NCI-H526 (cell line): ENCODE data around the gene ABTB2.
A peak's percentile ranks its signal among the peaks of the same experiment; 100 is the strongest.

ENCODE experiments used
- DNase-seq, 2 experiments: peaks; one replicate each; lab custom pipeline; 2025; lab: John Stamatoyannopoulos, UW

Gene ABTB2

DNA sequence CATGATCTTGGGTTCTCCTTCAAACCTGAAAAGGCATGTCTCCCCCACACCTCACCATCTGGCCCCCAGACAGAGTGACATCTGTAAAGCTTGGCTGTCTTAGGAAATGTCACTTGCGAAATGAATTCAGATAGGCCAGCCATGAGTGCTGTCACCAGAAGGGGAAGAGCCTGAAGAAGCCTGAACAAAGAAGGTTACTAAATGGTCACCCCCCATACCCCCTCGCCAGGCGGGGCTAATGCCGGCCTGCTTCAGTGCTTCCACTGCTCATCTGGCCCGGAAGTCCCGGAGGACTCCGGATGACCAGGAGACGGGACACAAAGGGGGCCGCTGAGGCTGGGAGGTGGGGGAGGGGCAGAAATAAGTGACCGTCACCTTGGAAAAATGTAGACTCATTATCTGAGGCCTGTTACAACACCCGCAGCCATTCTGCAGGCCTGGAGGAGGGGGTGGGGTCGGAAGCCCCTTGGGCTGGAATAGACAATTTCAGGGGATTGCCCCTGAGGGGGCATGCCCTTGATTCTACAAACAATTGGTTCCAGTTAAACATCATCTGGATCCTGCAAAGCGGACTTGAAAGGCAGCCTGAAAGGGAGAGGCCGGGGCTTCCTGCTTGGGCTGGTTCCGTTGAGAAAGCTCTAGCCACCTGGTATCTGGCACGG is 209.2 kb downstream of the ABTB2 start:
- DNase-seq, result no peak

DNA sequence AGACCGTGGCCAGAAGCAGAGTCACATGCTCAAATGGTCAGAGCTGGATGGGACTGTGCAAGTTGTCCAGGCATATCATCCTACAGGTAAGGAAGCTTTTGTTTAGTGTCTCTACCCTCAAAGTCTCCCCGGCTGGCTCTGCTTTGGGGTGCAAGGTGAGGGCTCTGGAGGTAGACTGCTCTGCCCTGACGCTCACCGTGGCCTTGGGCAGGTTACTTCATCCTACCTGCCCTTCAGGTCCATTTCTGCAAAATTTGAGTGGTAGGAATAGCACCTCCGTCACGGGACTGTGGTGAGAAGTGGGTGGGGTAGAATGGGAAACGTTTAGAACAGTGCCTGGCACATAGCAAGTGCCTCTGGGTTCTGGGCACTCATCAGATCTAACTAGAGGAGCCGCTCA is 210.2 kb downstream of the ABTB2 start:
- DNase-seq, result no peak

DNA sequence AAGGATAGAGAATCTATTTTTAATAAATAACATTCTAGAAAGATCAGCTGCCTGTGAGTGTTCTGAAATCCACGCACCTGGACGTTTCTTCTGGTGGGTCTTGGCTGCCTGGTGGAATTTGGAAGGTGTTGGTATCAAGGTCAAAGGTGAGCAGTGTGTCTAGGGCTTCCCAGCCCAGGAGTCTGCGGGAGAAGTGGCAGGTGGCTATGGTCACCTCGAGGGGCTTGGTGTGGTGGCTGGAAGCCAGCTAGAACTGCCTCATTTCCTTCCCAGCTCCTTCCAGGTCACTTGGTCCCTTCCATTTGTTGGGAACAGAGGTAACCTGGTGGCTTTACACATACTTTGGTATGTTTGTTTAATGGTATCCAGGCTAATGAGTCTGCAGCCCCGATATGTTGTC is 210.9 kb downstream of the ABTB2 start:
- no peak for DNase-seq

DNA sequence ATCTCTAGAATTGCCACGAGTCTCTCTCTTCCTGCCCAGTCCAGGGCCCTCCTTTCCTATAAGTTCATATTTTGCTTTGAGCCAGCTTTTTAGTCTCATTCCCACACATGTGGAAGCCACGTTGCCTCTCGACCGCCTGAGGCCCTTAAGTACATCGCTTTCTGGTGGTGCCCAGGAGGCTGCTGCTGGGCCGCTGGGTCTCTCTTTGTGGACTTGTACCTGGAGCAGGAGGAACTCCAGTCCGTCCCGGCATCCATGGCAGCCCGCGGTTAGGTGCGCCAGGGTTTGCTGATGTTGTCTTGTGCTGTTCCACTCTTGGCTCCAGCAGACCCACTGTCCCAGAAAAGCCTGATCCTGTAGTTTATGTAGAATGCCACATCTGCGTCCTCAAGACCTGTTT is 211.4 kb downstream of the ABTB2 start:
- DNase-seq, result no peak

DNA sequence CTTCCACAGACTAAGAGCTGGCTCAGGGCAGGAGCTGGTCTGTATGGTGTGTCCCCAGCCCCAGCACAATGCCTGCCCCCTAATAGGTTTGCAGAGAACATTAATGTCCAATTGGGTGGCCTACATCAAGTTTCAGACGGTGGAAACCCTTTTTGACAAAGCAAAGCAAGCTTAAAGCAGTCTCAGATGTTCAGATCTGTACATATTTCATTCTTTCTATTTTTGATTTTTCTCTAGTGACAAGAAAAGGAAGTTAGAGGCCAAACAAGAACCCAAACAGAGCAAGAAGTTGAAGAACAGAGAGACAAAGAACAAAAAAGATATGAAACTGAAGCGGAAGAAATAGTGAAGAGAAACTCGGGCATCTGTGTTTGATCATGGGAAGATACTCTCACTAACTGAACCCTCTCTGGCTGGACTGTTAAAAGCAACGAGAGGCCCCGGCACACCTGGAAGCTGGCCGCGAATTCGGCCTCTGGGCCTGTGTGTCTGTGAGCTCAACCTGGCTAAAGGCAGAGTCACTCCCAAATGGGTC is 211.9 kb downstream of the ABTB2 start:
- DNase-seq, result no peak

DNA sequence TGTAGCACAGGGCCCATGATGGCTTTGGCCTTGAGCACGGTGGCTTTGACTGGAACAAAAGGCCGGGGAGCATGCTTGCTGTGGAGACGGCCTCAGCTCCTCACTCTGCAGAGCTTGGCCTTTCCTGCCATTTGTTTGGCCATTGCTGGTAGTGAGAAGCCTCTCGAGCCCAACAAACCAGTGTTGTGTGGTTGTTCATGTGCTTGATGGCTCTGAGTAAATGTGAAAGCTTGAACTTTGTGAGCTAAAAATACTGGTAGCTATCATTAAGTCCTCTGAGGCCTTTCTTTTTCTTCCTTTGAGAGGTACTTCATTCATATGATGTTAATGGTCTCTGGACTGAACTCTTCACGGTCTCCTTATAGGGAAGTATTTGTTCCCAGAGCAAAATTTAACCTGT is 212.7 kb downstream of the ABTB2 start:
- no peak for DNase-seq

DNA sequence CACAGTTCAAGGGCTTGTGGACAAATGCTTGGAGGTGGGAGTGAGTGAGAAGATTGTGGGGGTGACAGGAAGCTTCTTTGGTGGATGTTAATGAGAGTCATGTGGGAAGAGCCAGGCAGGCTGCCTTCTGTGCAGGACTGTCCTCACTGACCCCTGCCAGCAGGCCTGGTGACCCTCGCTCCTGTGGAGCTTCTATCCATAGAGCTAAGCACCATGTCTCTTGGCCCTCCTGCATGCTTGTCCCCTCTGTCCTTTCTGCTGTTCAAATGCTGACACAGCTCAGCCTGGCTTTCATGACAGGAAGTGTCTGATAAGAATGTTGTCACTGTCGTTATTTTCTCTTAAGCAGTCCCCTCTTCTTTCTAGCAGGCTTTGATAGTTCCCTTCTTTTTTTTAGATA is 214.8 kb downstream of the ABTB2 start:
- DNase-seq, result no peak

DNA sequence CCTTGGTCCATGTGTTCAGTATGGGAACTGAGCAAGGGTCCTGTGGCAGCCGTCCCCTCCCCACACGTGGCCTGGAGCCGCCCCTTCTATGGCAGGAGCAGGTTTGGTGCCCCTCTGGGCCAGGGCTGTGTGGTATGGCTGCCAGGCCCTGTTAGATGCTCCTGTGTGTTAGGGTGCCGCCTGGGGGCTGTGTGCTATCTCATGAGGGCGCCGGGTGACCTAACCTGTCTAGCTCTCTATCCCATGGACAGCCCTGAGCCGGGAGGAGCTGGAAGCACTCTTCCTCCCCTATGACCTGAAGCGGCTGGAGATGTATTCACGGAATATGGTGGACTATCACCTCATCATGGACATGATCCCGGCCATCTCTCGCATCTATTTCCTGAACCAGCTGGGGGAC is 217.7 kb downstream of the ABTB2 start:
- no peak for DNase-seq

DNA sequence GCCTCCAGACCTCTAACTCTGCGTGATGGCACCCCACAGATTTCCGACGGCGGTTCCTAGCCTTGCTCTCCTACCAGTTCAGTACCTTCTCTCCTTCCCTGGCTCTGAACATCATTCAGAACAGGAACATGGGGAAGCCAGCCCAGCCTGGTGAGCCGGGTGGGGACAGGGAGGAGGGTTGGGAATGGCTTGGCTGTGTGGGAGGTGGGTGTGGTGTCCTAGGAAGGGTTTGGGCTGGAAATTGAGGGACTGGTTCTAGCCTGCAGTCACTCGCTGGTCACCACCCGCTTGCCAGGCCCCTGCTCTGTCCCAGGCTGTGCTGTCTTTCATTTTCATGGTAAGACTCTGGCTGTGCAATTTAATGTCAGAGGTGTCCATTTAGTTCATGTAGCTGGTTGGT is 218.5 kb downstream of the ABTB2 start:
- DNase-seq, result no peak

DNA sequence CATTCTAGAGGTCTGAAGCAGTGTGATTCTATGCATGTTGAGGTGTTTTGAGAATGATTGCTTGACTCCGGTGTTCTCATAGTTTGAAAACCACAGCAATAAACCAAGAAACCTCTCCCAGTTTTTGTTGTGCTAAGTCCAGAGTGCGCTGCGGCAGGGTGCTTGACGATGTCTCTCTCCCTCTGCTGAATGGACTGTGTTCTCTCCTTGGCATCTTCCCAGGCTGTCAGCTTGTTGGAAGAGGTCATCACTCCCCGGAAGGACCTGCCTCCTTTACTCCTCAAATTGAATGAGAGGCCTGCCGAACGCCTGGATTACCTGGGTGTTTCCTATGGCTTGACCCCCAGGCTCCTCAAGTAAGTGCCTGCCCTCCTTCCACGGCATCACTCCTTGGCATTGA is 221.4 kb downstream of the ABTB2 start:
- no peak for DNase-seq

DNA sequence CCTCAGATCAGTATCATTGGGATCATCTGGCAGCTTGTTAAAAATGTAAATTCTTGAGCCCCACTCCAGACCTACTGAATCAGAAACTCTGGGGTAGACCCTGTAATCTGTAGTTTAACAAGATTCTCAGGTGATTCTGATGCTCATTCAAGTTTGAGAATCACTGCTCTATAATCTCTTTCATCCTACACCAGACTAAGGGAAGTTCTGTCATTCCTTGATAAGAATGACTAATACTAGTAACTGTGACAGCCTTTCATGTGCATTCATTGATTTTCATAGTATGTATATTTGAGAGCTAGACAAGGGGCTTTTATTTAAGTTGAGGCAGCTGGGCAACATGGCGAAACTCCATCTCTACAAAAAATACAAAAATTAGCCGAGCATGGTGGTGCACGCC is 222.4 kb downstream of the ABTB2 start:
- DNase-seq, result no peak

DNA sequence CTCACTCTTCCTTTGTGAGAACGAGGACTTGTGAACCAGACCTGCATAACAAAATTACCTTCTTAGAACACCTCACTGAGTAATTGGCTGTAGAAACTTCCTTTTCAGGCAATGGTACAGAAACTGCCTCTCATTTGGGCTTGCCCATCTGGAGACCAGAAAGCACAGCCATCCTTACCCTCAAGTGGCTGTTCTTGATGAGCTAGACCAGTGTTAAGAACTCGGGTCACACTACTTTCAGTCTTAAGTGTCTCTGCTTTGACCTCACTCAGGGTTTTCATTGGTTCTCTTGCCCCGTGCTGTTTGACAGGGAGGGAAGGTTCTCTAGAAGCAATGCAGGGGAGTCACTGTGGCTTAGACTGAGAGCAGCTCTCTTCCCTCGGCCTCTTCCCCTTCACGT is 223.0 kb downstream of the ABTB2 start:
- no peak for DNase-seq

DNA sequence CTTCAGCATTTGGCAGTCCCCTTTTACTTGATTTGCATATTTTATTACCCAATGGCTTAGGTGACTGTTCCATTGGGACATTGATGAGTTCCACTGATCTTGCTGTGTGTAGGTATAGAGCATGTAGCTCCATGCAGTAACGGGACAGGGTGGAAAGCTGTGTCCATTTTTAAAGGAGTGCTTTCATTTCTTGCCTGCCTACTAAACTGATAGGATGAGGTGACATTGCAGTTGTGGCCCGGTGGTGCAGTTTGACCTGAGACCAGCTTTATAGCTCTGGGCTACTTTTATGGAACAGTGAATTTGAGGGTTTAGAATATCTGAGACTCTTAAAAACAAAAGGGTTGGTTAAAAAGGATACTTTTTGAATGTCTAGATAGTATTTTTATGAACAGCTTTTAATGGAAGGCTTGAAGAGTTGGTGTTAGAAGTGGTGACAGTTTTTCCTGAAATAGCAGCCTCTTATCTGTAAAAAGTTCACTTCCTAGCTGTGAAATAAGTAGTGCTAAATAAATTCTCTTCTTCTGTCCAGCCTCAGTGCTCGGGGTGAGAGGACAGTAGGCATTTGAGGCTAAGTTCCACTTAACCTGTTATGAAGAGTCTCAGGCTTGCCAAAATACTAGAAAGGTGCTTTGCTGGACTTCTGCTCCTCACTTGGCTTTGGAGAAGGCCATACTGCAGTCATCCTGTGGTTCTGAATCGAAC is 225.4 kb downstream of the ABTB2 start:
- peak in 1 of 2 experiments; percentile 57 for DNase-seq

DNA sequence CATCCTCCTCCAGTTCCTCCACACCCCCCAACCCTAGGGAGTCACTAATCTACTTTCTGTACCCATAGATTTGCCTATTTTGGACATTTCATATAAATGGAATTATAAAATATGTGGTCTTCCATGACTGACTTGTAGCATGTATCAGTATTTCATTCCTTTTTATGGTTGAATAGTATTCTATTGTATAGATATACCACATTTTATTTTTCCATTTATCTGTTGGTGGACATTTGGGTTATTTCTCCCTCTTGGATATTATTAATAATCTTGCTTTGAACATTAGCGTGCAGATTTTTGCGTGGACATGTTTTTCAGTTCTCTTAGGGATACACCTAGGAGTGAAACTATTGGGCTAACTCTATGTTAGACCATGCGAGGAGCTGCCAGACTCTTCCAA is 229.0 kb downstream of the ABTB2 start:
- no peak for DNase-seq

DNA sequence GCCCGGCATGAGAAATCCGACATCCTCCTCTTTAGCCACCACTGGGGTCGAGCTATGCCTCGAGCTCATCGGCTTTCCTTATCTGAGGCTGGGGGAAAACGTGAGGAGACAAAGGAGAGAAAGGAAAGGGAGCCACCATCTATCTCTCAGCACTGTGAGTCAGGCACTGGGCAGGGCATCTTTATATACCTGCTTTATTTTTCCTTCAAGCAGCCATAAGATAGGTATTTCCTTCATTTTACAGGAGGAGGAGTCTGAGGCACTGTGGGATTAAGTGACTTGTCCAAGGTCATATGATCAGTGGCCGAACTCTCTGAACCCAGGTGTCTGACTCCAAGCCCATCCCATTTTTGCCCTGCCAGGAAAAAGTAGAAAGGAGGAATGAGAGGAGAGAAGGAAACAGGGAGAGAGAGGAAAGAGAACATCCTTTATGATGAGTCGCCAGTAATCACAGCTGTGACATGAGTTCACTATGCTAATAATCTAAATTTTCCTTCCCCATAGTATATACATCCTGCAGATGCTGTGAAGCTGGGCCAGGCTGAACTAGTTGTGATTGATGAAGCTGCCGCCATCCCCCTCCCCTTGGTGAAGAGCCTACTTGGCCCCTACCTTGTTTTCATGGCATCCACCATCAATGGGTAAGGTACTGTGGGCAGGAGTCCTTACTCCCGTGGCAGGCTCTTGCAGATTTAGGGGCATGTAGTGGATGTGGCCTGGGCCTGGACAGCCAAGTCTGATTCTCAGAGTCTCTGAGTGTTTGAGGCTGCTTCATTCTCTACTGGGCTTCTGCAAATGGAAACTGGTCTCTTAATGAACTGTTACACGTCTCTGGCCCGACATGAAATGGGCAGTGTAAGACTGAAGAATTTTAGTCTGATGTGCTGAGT is 230.6 kb downstream of the ABTB2 start:
- DNase-seq, result no peak

DNA sequence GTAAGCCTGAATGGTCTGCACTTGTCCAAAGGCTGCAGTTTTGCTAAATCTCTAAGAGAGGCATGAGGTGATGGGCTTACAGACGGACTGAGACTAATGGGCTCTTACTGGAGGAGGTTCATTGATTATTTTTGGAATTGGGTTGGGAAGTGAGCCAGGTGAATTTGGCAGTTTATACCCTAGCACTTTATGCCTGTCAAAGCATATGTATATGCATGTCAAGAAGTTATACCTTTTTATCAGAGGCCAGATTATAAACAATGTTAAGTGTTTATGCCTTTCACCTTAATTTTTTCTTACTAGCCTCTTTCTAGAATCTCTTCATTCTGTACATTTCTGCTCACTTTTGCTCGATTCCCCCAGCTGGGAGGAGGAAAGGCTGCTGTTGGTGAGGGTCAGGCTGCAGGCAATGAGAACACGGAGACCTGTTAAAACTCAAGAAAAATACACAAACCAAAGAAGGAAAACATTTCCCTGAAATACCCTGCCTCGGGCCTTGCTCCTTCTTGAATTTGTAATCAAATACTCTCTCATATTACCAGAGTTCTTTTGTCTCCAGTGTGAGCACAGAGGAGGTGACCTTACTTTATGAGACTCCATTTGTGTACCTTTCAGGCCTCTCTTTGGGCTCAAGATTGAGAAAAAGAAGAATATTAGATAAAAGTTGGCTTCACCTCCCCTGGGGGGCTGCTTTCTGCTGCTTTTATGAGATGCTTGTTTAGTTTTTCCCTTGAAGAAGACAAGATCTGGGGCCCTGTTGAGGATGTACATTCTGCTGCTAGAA is 232.7 kb downstream of the ABTB2 start:
- no peak for DNase-seq

DNA sequence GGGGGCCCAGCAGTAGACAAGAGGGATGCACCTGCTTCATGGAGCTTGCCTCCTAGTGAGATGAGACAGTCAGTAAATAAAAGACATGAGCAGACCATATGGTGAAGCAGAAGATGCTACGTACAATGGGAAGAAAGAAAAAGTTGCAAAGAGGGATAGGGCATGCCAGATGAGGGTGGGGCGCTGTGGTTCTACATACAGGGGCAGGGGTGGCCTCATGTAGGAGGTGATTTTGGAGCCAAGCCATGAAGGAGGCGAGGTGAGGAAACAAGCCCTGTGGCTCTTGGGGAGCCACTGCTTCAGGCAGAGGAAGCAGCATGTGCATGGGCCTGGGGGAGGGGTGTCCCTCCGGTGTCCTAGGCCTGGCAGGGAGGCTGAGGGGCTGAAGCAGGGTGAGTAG is 237.2 kb downstream of the ABTB2 start:
- DNase-seq, result no peak

DNA sequence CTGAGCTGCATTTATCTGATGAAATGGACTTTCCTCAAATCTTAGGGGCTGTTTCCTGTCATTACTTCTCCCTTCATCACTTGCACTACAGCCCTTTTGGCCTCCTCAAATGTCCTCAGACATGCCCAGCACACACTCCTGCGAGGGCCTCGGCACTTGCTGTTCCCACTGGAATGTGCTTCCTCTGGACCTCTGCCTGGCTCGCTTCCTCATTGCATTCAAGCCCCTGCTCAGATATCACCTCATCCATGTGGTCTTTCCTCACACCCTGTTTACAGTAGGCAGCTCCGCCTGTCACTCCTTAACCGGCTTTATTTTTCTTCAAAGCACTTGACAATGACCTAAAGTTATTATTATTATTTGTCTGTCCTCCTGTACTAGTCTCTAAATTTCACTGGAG is 243.3 kb downstream of the ABTB2 start:
- DNase-seq, result no peak

DNA sequence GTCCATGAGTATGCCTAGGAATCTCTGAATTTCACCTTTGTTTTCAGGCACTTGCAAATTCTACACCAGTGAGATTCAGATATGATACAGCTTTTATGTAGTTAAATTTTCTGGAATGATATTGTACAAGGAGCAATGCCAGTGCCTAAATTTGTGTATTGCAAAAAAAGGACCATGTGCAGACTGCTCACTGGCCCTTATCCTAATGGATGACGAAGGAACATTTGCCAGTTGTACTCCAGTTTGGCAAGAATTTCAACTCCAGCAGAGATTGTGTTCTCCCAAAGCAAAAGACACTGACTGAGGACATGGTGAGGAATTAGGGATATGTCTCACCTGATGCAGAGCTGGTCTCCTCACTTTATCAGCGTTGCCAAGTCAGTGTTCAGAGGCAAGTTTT is 243.8 kb downstream of the ABTB2 start:
- DNase-seq, result no peak

DNA sequence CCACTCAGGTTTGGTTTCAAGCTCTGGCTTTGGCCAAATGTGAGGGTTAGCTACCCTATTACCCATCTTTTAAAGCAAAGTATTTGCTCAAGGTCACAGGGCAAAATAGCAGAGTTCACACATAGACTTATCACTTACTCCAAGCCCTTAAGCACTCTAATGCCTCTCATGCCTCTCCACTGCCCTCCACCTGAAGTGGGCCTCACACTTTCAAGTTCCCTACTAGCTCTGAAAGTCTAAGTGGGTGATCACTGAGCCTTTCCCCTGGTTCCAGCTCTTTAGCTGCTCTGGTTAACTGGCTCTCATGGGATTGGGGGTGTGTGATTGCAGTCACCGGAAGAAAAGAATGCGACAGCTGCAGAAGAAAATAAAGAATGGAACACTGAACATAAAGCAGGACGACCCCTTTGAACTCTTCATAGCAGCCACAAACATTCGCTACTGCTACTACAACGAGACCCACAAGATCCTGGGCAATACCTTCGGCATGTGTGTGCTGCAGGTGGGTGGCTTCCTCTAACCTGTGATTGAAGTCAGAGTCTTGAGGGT is 246.0 kb downstream of the ABTB2 start:
- DNase-seq, result no peak

DNA sequence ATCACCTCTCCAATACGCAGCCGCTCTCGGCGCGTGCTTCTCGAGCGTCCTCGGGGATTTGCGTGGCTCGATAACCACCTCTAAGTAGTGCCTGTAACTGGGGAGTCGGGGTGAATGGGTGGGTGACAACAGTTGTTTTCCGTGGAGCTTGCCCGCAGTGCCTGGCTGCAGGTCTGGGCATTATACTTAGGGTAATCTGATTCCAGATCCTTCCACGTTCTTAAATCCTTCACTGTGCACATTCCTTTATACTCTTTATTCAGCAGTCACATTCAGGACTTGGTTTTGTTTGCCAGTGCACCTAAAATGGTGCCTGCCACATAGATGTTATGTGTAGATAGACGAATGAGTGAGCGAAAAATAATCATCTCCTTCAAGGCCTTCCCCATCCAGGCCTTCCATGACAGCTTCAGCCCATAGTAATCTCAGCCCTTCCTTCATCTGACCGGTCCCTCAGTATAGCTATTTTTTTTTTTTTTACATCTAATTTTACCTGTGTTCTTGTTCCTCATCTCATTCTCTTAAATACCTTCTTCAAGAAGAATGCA is 251.8 kb downstream of the ABTB2 start:
- no peak for DNase-seq
